GM10266 (cell line): Measurements from ENCODE around the gene SLC1A3.

Experiments used
- DNase-seq: peaks from one replicate; pipeline ENCODE4 v3.0.0; 2012; ENCODE audit errors: extremely low spot score
- CTCF ChIP-seq: IDR thresholded peaks from 2 replicates; pipeline ENCODE4 v1.5.1; 2012; ENCODE audit warnings: mild to moderate bottlenecking, low read depth; ENCODE audit not compliant: control insufficient read depth, insufficient read depth; ENCODE audit errors: missing control alignments

SLC1A3 gene

DNA sequence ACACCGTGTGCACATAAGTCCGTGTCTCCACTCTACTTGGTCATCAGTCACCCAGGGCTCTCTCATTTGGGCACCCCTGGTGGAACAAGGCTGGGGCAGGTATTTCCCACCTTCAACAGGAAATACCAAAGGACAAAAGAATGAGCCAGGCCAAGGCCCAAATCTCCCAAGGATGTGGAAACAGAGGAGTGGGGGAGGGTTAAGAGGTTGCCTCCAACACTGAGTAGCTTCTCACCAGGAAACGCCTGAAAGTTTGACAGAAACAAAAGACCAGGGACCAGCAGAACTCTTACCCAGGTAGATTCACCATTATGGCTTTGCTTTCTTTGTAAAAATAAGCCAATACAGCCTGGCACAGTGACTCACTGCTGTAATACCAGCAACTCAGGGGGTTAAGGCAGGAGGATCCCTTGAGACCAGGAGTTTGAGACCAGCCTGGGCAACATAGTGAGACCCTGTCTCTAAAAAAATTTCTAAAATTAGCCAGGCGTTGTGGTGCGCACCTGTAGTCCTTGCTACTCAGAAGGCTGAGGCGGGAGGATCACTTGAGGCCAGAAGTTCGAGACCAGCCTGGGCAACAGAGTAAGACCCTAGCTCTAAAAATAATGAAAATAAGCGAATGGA, 12.7 kb downstream of the SLC1A3 start:
- no peak for DNase-seq
- no peak for TF ChIP-seq CTCF

DNA sequence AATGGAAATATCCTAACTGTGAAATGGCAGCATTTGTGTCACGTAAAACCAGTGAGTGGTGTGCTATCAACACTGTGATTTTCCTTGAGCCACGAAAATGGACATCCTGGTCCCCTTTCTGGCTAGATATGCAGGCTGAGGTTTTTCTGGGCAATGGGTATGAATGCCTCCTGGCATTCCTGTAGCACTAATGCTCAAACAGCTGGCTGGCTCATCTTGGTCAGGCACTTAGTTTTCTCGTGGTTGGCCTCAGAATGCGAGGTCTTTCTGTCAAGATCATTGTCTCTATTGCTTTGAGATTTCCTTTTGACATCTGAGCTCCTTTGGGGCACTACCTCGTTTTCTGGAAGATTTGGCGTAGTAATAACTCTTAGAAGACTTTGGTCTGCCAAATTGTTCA, 15.6 kb downstream of the SLC1A3 start:
- no peak for DNase-seq
- no peak for TF ChIP-seq CTCF

GRCh38 chr5:36623832-36624231, 17.4 kb downstream of the SLC1A3 start:
- no peak for DNase-seq
- TF ChIP-seq CTCF, result no peak

DNA sequence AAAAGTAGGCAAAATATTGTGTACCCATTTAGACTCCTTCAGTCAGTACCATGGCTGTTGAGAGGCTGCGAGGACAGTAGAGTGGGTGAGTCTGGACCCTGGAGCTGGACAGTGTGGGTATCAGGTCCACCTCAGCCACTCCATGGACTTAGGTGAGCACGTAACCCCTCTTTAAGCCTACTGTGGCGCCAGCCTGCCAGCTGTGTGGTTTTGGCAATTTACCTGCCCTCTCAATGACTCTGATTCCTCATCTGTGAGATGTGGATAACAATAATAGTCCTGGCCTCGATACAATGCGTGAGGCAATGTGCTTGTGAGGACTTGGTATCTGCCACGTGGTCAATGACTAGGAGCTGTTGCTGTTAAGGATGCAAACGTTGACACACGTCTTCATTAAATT, 17.9 kb downstream of the SLC1A3 start:
- TF ChIP-seq CTCF, result no peak
- DNase-seq, result no peak

- no peak for DNase-seq
- no peak for TF ChIP-seq CTCF
Measured at GRCh38 chr5:36628695-36629094, 22.3 kb downstream of the SLC1A3 start.

DNA sequence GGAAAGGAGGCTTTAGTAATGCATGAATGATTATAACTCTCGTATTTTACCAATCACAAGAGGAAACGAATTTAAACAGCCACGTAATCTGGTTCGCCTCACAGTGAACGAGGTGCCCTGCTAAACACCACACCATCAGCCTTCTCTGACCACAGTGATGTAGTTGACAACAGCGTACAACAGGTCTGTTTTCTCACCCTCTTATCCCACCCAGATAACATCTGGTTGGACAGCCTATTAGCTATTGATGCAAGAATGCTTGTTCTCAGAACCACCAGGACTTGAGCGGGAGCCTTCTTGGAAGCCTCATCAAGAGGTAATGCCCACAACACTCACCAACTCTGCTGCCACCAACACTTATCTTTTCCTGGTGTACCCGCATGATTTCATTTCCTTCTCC, 23.3 kb downstream of the SLC1A3 start:
- no peak for TF ChIP-seq CTCF
- DNase-seq, result no peak

- TF ChIP-seq CTCF, result no peak
- no peak for DNase-seq
Measured at GRCh38 chr5:36630201-36631145, 24.1 kb downstream of the SLC1A3 start.
